DND-41 (cell line): ENCODE results near the gene TNFRSF12A.

Source experiments
- CTCF ChIP-seq: IDR thresholded peaks from 2 replicates; pipeline ENCODE4 v1.5.1; 2012; ENCODE audit warnings: borderline replicate concordance, low read length, moderate library complexity, mild to moderate bottlenecking; ENCODE audit not compliant: poor library complexity, severe bottlenecking; ENCODE audit errors: extremely low read depth
- EZH2 ChIP-seq: IDR thresholded peaks from 3 replicates; pipeline ENCODE4 v1.6.1; 2012; ENCODE audit warnings: borderline replicate concordance, low read depth, mild to moderate bottlenecking, moderate library complexity, low read length, inconsistent platforms; ENCODE audit not compliant: severe bottlenecking

- no peak for TF ChIP-seq CTCF
- TF ChIP-seq EZH2: peak; percentile 86
These were observed 25.8 kb downstream of the TNFRSF12A start, which contains the start of gene MMP25 for GRCh38 chr16:3045758-3046640.
